ENCODE data around the gene LRRC75A. TPM values are rescaled to one million over a fixed set of nuclear protein-coding genes. Genes with fewer than 3 reads are reported as not detected.

The LRRC75A gene
- total and polyA plus RNA-seq, 4 donors, result 6.1 to 12.9 (median 9.5) TPM

GRCh38 chr17:16430650-16431049 is 61.3 kb downstream of the LRRC75A start:
- DNase-seq (ENCODE audit: low read depth in 4 of 6, low spot score in 6 of 6), result no peak
- H3K27me3 ChIP-seq (ENCODE audit: control insufficient read depth, insufficient read depth, low read length), result no peaks in the 10 kb centered on the region
- WGBS (ENCODE audit: insufficient coverage), result 82% methylated on average over 3 of the region's 6 CpGs
- no peak overlapping the region for H3K27ac ChIP-seq (ENCODE audit: low read depth, low read length)
- H3K4me3 ChIP-seq (ENCODE audit: low read depth, low read length), result no peak overlapping the region
- H3K4me1 ChIP-seq (ENCODE audit: control insufficient read depth, insufficient read depth, low read length), result peaks cover 13% of the 10 kb centered on the region
- peaks cover 5% of the 10 kb centered on the region for H3K36me3 ChIP-seq (ENCODE audit: control insufficient read depth, insufficient read depth, low read length)
- no peaks in the 10 kb centered on the region for H3K9me3 ChIP-seq (ENCODE audit: control insufficient read depth, insufficient read depth, low read length)

- H3K27me3 ChIP-seq (ENCODE audit: control insufficient read depth, insufficient read depth, low read length), result no peaks in the 10 kb centered on the region
- peaks cover 13% of the 10 kb centered on the region for H3K4me1 ChIP-seq (ENCODE audit: control insufficient read depth, insufficient read depth, low read length)
- WGBS (ENCODE audit: insufficient coverage), result 94% methylated on average over 9 of the region's 9 CpGs
- H3K36me3 ChIP-seq (ENCODE audit: control insufficient read depth, insufficient read depth, low read length), result peaks cover 5% of the 10 kb centered on the region
- no peak overlapping the region for H3K4me3 ChIP-seq (ENCODE audit: low read depth, low read length)
- DNase-seq (ENCODE audit: low read depth in 4 of 6, low spot score in 6 of 6), result no peak
- H3K27ac ChIP-seq (ENCODE audit: low read depth, low read length), result no peak overlapping the region
- no peaks in the 10 kb centered on the region for H3K9me3 ChIP-seq (ENCODE audit: control insufficient read depth, insufficient read depth, low read length)
These were observed 62.9 kb downstream of the LRRC75A start for GRCh38 chr17:16429083-16429482.

DNA sequence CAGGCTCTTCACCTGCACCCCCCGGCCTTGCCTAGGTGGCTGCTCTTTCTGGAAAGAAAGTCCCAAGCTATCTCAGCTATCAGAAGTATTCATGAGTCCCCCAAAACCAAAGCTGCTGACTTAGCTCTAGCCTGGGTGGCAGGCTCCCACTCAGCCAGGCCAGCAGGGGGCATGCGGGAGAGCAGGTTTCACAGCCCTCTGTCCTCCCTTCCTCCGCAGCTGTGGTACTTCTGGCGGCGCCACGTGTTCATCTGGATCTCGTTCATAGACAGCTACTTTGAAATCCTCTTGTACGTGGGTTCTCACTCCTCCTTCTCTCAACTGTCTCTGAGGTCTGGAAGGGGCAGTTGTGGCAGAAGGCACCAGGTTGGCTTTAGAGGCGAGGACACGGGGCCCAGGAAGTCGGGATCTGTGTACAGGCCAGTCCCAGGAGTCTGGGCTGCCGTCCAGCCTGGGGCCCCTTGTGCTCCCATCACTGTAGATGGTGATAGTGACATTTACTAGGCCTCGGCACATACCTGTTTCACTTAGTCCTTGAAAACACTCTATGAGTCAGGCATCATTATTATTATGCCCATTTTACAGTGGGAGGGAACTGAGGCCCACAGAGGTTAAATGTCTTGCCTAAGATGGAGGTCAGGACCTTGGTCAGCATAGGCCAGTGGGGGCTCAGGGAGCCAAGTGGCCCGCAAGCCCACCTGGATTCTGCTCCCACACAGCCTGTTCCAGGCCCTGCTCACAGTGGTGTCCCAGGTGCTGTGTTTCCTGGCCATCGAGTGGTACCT is 63.7 kb downstream of the LRRC75A start:
- peak in 2 of 6 donors; percentile 38 to 41 for DNase-seq (ENCODE audit: low read depth in 4 of 6, low spot score in 6 of 6)
- H3K4me3 ChIP-seq (ENCODE audit: low read depth, low read length), result no peak overlapping the region
- peaks cover 13% of the 10 kb centered on the region for H3K4me1 ChIP-seq (ENCODE audit: control insufficient read depth, insufficient read depth, low read length)
- H3K27ac ChIP-seq (ENCODE audit: low read depth, low read length), result no peak overlapping the region
- WGBS (ENCODE audit: insufficient coverage), result 74% methylated on average over 8 of the region's 15 CpGs
- peaks cover 5% of the 10 kb centered on the region for H3K36me3 ChIP-seq (ENCODE audit: control insufficient read depth, insufficient read depth, low read length)
- no peaks in the 10 kb centered on the region for H3K9me3 ChIP-seq (ENCODE audit: control insufficient read depth, insufficient read depth, low read length)
- H3K27me3 ChIP-seq (ENCODE audit: control insufficient read depth, insufficient read depth, low read length), result no peaks in the 10 kb centered on the region

- 95% methylated on average over 2 of the region's 3 CpGs for WGBS (ENCODE audit: insufficient coverage)
- peaks cover 3% of the 10 kb centered on the region for H3K36me3 ChIP-seq (ENCODE audit: control insufficient read depth, insufficient read depth, low read length)
- peaks cover 13% of the 10 kb centered on the region for H3K4me1 ChIP-seq (ENCODE audit: control insufficient read depth, insufficient read depth, low read length)
- no peak overlapping the region for H3K27ac ChIP-seq (ENCODE audit: low read depth, low read length)
- H3K27me3 ChIP-seq (ENCODE audit: control insufficient read depth, insufficient read depth, low read length), result no peaks in the 10 kb centered on the region
- H3K4me3 ChIP-seq (ENCODE audit: low read depth, low read length), result no peak overlapping the region
- H3K9me3 ChIP-seq (ENCODE audit: control insufficient read depth, insufficient read depth, low read length), result no peaks in the 10 kb centered on the region
- no peak for DNase-seq (ENCODE audit: low read depth in 4 of 6, low spot score in 6 of 6)
These were observed 65.0 kb downstream of the LRRC75A start for GRCh38 chr17:16427020-16427419.

GRCh38 chr17:16425698-16426659 is 66.0 kb downstream of the LRRC75A start:
- Histone ChIP-seq H3K27me3 (ENCODE audit: control insufficient read depth, insufficient read depth, low read length) (no peaks in the 10 kb centered on the region), H3K4me1 (ENCODE audit: control insufficient read depth, insufficient read depth, low read length) (peaks cover 13% of the 10 kb centered on the region), H3K4me3 (ENCODE audit: low read depth, low read length) (no peak overlapping the region), H3K27ac (ENCODE audit: low read depth, low read length) (no peak overlapping the region), H3K9me3 (ENCODE audit: control insufficient read depth, insufficient read depth, low read length) (no peaks in the 10 kb centered on the region), H3K36me3 (ENCODE audit: control insufficient read depth, insufficient read depth, low read length) (no peaks in the 10 kb centered on the region)
- no peak for DNase-seq (ENCODE audit: low read depth in 4 of 6, low spot score in 6 of 6)
- 78% methylated on average over 20 of the region's 20 CpGs for WGBS (ENCODE audit: insufficient coverage)

DNA sequence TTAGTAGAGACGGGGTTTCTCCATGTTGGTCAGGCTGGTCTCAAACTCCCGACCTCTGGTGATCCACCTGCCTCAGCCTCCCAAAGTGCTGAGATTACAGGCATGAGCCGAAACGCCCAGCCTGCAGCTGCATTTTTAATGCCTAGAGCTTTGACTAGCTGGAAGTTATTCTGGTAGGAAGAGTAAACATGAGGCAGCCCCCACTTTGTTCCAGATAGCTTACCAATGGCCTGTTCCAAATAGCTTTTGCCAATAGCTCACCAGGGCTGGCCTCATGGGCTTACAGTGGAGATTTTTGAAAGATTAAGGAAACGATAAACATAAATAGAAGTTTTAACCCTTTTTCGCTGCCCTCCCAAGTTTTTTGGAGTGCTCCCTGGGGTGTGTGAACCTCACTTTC is 66.8 kb downstream of the LRRC75A start:
- WGBS (ENCODE audit: insufficient coverage), result 86% methylated on average over 6 of the region's 6 CpGs
- Histone ChIP-seq H3K4me3 (ENCODE audit: low read depth, low read length) (no peak overlapping the region), H3K4me1 (ENCODE audit: control insufficient read depth, insufficient read depth, low read length) (peaks cover 13% of the 10 kb centered on the region), H3K27ac (ENCODE audit: low read depth, low read length) (no peak overlapping the region), H3K36me3 (ENCODE audit: control insufficient read depth, insufficient read depth, low read length) (no peaks in the 10 kb centered on the region), H3K27me3 (ENCODE audit: control insufficient read depth, insufficient read depth, low read length) (no peaks in the 10 kb centered on the region), H3K9me3 (ENCODE audit: control insufficient read depth, insufficient read depth, low read length) (no peaks in the 10 kb centered on the region)
- no peak for DNase-seq (ENCODE audit: low read depth in 4 of 6, low spot score in 6 of 6)

- Histone ChIP-seq H3K27ac (ENCODE audit: low read depth, low read length) (no peak overlapping the region), H3K36me3 (ENCODE audit: control insufficient read depth, insufficient read depth, low read length) (no peaks in the 10 kb centered on the region), H3K9me3 (ENCODE audit: control insufficient read depth, insufficient read depth, low read length) (no peaks in the 10 kb centered on the region), H3K27me3 (ENCODE audit: control insufficient read depth, insufficient read depth, low read length) (no peaks in the 10 kb centered on the region), H3K4me1 (ENCODE audit: control insufficient read depth, insufficient read depth, low read length) (peaks cover 12% of the 10 kb centered on the region), H3K4me3 (ENCODE audit: low read depth, low read length) (no peak overlapping the region)
- DNase-seq (ENCODE audit: low read depth in 4 of 6, low spot score in 6 of 6), result no peak
- WGBS (ENCODE audit: insufficient coverage), result 93% methylated on average over 7 of the region's 10 CpGs
These were observed 68.6 kb downstream of the LRRC75A start for GRCh38 chr17:16423226-16423872.

GRCh38 chr17:16422416-16422815 is 69.6 kb downstream of the LRRC75A start:
- no peak for DNase-seq (ENCODE audit: low read depth in 4 of 6, low spot score in 6 of 6)
- no peak overlapping the region for H3K27ac ChIP-seq (ENCODE audit: low read depth, low read length)
- H3K36me3 ChIP-seq (ENCODE audit: control insufficient read depth, insufficient read depth, low read length), result peaks cover 4% of the 10 kb centered on the region
- WGBS (ENCODE audit: insufficient coverage), result 89% methylated on average over 7 of the region's 7 CpGs
- no peaks in the 10 kb centered on the region for H3K27me3 ChIP-seq (ENCODE audit: control insufficient read depth, insufficient read depth, low read length)
- peaks cover 8% of the 10 kb centered on the region for H3K4me1 ChIP-seq (ENCODE audit: control insufficient read depth, insufficient read depth, low read length)
- no peak overlapping the region for H3K4me3 ChIP-seq (ENCODE audit: low read depth, low read length)
- no peaks in the 10 kb centered on the region for H3K9me3 ChIP-seq (ENCODE audit: control insufficient read depth, insufficient read depth, low read length)

DNA sequence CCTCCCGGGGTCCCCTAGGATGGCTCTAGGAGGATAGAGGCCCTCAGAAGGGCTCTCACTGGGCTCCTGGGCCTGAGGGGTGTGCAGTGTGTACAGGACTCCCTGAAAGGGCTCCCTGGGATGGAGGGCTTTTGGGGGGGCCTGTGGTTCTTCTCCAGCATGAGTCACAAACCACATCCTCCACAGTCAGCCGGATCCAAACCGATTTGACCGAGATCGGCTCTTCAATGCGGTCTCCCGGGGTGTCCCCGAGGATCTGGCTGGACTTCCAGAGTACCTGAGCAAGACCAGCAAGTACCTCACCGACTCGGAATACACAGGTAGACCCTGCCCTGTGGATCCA is 72.1 kb downstream of the LRRC75A start:
- Histone ChIP-seq H3K4me3 (ENCODE audit: low read depth, low read length) (no peak overlapping the region), H3K4me1 (ENCODE audit: control insufficient read depth, insufficient read depth, low read length) (peaks cover 14% of the 10 kb centered on the region), H3K27me3 (ENCODE audit: control insufficient read depth, insufficient read depth, low read length) (no peaks in the 10 kb centered on the region), H3K36me3 (ENCODE audit: control insufficient read depth, insufficient read depth, low read length) (peaks cover 4% of the 10 kb centered on the region), H3K9me3 (ENCODE audit: control insufficient read depth, insufficient read depth, low read length) (no peaks in the 10 kb centered on the region), H3K27ac (ENCODE audit: low read depth, low read length) (no peak overlapping the region)
- no peak for DNase-seq (ENCODE audit: low read depth in 4 of 6, low spot score in 6 of 6)
- 93% methylated on average over 10 of the region's 10 CpGs for whole genome bisulfite sequencing (ENCODE audit: insufficient coverage)
